Smooth muscle cell of the brain vasculature (primary cell): ENCODE results near the gene CDKN2C.
"Not testable (repeated sequence)": the region's sequence is repeated elsewhere in the genome, so short reads cannot be mapped to it uniquely, and the experiment has no call there.

ENCODE experiments used
- DNase-seq: peaks from one replicate; pipeline ENCODE4 v3.0.0-alpha.2; 2012; ENCODE audit warnings: low read depth, low spot score

CDKN2C gene

DNA sequence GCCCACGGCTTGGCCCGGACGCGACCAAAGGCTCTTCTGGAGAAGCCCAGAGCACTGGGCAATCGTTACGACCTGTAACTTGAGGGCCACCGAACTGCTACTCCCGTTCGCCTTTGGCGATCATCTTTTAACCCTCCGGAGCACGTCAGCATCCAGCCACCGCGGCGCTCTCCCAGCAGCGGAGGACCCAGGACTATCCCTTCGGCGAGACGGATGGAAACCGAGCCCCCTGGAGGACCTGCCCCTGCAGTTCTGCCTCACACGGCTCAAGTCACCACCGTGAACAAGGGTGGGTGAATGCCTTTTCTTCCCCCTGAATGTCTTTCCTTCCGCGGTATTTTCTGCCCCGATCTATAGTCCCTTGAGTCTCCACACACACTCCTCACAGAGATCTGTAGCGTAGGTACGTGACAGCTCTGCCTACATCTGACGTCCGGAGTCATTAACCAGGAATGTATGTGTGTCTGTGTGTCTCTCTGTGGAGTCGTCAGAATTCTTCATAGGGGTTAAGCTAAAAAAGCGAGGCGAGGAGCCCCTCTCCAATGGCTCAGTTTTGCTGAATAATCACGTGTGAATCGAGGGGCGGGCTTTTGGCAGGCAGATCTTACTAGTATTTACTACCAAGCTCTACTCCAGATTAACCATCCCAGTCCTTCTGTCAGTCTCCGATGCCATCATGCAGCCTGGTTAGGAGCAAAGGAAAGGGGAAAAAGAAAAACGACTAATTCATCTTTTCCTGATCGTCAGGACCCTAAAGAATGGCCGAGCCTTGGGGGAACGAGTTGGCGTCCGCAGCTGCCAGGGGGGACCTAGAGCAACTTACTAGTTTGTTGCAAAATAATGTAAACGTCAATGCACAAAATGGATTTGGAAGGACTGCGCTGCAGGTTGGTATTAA lies at the start of gene CDKN2C:
TSS of gene CDKN2C (plus strand) at position 635 of the 898 bp plus-strand sequence. CDS start at position 759, 124 bp downstream.
- peak; percentile 56 for DNase-seq

DNA sequence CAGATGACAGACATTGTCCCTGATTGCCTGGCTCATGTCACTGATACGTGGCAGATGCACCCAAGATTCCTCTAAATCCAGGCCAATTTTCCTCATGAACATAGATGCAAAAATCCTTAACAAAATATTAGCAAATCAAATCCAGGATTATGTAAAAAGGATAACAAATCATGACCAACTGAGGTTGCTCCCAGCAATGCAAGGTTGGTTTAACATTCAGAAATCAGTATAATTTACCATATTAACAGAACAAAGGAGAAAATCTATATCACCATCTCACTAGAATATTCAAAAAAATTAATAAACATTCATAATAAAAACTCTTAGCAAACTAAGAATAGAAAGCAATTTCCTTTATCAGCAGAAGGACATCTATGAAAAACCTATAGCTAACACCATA lies 49.6 kb upstream of the CDKN2C start:
- DNase-seq = no peak

GRCh38 chr1:50921029-50921428 lies 49.0 kb upstream of the CDKN2C start:
- DNase-seq = no peak

GRCh38 chr1:50923564-50923963 lies 46.5 kb upstream of the CDKN2C start:
- no peak for DNase-seq

GRCh38 chr1:50929376-50929958 lies 40.6 kb upstream of the CDKN2C start:
- peak; percentile 7 for DNase-seq

DNA sequence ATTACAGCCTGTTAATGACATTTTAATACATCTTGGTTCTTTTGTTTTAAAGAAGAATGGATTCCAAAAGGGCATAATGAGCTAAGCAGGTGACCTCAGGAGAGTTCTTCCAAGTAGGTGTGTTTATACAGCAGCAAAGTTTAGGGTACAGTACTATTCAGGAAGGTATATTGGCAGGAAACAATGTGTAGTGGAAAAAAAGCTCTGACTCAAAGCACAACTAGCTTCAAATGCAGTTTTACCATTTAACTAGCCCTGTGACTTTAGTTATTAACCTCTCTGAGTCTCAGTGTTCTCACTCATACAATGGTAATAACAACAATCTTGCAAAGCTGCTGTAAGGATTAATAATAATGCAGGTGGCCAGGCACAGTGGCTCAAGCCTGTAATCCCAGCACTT lies 39.9 kb upstream of the CDKN2C start:
- no peak for DNase-seq

- DNase-seq = no peak
Measured at GRCh38 chr1:50930965-50931737, 38.9 kb upstream of the CDKN2C start.

- not testable (repeated sequence) for DNase-seq
Measured at GRCh38 chr1:50932043-50932442, 38.0 kb upstream of the CDKN2C start.

DNA sequence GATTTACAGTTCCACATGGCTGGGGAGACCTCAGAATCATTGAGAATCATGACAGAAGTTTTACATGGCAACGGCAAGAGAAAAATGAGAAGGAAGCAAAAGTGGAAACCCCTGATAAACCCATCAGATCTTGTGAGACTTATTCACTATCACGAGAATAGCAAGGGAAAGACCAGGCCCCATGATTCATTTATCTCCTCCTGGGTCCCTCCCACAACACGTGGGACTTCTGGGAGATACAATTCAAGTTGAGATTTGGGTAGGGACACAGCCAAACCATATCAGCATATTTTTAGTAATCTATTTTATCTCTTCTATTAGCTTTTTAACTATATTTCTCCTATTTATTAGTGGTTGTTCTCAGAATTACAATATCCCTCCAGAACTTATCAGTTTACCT lies 36.3 kb upstream of the CDKN2C start:
- DNase-seq = not testable (repeated sequence)

DNA sequence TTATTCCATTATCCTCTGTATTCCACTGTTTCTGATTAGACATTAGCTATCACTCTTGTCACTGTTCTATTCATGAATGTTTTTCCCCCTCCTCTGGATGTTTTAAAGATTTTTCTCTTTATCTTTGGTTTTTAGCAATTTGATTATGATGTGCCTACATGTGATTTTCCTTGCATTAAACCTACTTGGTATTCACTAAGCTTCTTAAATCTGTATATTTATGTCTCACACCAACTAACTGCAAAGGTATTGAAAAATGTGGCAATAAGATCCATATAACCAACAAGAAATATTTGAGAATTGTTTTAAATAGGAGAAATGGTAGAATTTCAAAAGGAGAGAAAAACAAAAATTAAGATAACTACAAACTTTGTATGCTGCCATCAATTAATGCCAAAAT lies 35.2 kb upstream of the CDKN2C start:
- DNase-seq = no peak

- DNase-seq = not testable (repeated sequence)
Measured at GRCh38 chr1:50935276-50935675, 34.8 kb upstream of the CDKN2C start.

GRCh38 chr1:50936321-50936720 lies 33.7 kb upstream of the CDKN2C start:
- DNase-seq = no peak

DNA sequence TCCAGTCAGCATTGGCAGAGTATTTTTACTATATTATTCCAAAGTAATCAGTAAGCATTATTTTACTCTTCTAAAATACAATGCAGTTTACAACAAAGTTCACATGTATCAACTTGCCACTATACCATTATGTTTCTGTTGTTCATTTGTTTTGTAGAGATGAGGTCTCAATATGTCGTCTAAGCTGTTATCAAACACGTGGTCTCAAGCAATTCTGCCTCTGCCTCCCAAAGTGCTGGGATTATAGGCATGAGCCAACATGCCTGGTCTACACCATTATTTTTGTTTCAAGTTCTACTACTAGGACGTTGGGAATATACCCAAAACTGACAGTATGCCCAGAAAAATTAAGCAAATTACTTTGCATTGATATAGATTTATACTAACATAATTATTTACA lies 29.8 kb upstream of the CDKN2C start:
- DNase-seq = no peak

GRCh38 chr1:50942334-50942733 lies 27.7 kb upstream of the CDKN2C start:
- DNase-seq = no peak

DNA sequence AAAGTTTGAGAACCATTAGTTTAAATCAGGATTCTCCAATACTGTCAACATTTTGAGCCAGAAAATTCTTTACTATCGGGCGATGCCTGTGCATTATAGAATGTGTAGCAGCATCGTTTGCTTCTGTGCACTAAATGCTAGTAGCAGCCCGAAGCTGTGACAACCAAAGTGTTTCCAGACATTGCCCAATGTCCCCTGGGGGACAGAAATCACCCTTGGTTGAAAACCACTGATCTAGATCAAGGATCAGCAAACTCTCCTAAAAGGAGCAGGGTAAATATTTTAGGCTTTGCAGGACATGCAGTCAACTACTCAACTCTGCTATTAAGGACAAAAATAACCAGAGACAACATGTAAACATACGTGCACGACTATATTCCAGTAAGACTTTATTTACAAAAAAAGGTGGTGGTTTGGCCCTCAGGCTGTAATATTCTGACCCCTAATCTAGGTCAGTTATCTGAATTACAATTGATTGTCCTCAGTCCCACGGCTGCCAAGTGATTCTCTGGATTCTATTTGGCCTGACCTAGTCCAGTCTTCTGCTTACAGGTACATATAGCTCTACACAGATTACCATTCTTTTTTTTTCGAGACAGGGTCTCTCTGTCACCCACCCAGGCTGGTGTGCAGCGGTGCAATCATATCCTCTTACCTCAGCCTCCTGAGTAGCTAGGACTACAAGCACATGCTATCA lies 20.6 kb upstream of the CDKN2C start:
- DNase-seq = no peak

GRCh38 chr1:50950396-50950795 lies 19.6 kb upstream of the CDKN2C start:
- DNase-seq = no peak

GRCh38 chr1:50952566-50952965 lies 17.5 kb upstream of the CDKN2C start:
- not testable (repeated sequence) for DNase-seq

- no peak for DNase-seq
Measured at GRCh38 chr1:50955116-50955515, 14.9 kb upstream of the CDKN2C start.

- no peak for DNase-seq
Measured at GRCh38 chr1:50959303-50959912, 10.6 kb upstream of the CDKN2C start.

- peak; percentile 89 for DNase-seq
Measured at GRCh38 chr1:50959913-50960844, 9.9 kb upstream of the CDKN2C start, which contains the start of gene FAF1. FAF1 (minus strand) TSS chr1:50960267; CDS start chr1:50959811, 456 bp downstream.
